HG03066 (cell line): ENCODE results near the gene ZKSCAN5.

Experiments
- ATAC-seq: cut with Tn5 transposase; IDR thresholded peaks from one replicate; pipeline ENCODE4 v1.9.1; 2021; ENCODE audit warnings: low read depth; ENCODE audit not compliant: unreplicated experiment

Gene ZKSCAN5

DNA sequence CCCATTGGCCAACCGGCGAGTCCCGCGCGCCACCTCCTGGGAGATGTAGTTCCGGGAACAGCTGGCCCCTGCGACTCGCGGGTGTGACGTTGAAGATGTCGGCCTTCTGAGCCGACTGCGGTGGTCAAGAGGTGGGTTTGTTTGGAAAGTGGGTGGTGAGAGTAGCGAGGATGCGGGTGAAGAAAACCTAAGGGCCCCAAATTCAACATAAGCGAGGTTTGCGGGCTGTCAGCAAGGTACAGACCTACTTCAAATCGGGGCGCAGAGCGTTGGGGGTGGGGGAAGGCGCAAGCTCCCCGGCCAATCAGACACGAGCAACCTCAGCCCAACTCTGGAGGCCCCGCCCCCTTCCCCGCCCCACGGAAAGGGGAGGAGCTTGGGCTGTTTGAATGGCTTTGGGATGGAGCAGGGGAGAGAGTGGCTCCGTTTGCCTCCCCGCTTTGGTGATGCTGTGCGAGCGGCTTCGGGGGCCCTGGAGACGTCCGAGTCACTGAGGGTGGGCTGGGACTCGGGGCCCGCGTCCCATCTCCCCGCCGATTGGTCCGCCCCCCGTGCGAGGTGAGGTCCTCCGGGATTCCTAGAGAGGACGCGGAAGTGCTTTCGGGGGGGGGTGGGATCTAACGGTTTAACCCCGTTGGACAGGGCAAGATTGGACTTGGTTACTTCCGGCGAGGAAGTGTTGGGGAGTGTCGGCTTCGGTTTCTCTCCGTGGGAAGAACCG lies at the start of gene ZKSCAN5:
ZKSCAN5 (plus strand) TSS at position 60 of the 721 bp plus-strand sequence. CDS start 1,383 bp downstream, outside the sequence.
- peak; percentile 70 for ATAC-seq

DNA sequence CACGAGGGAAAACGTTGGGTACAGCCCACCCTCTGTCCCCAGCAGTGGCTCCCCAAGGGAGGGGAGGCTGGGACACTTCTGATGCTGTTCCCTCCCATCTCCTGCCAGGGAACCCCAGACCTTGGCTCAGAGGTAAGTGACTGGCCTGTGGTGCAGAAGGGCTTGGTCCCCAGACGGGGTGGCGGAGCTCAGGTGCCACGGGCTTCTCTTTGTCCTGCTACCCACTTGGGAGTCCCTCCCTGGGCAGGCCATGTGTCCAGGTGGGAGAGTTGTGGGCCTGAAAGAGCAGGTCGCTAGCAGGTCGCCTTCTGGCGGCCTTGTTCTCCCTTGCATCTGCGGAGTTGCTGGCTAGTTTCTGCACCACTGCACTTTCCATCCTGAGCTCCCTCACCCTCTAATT lies 48.6 kb upstream of the ZKSCAN5 start:
- ATAC-seq, result no peak

DNA sequence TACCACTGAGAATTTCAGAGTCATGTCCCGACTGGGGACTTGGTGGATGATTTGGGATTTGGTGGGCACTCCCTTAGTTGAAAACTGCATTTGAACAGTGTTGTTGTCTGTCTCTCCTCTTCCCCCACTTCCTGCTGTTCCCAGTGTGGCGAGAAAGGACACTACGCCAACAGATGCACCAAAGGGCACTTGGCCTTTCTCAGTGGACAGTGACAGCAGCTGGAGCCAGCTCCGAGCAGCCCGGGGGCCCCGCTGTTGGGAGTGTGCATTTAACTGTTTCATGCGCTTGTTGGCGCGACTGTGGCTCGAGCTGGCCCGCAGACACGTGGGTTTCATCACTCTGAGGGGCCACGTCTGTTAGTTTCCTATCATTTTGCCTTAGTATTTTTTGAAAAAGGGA lies 48.2 kb upstream of the ZKSCAN5 start:
- ATAC-seq, result no peak

DNA sequence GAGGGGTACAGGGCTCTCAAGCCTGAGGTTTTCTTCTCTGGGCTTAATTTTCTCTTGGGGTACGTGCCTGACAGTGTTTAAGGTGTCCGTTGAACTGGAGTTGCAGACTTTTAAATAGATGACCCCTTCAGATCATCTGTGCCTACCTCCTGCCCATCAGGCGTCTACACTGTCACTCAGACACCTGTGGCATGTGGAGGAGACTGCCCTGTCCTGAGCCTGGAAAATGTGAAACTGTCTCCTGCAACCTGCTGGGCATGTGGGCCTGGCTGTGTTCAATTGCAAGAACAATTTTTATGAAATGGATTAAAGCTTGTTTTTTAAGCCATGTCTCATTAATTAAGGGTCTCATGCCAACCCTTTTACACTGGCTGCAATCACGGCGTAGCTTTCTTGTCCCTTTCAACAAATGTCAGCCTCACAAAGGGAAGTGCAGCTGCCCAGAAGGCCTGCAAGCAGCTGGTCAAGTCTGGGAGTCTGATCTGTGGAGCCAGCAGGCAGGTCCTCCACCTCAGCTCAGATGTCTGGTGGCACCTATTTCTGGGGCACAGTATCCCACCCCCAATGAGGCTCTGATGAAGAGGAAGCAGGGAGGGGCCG lies 47.3 kb upstream of the ZKSCAN5 start:
- no peak for ATAC-seq

DNA sequence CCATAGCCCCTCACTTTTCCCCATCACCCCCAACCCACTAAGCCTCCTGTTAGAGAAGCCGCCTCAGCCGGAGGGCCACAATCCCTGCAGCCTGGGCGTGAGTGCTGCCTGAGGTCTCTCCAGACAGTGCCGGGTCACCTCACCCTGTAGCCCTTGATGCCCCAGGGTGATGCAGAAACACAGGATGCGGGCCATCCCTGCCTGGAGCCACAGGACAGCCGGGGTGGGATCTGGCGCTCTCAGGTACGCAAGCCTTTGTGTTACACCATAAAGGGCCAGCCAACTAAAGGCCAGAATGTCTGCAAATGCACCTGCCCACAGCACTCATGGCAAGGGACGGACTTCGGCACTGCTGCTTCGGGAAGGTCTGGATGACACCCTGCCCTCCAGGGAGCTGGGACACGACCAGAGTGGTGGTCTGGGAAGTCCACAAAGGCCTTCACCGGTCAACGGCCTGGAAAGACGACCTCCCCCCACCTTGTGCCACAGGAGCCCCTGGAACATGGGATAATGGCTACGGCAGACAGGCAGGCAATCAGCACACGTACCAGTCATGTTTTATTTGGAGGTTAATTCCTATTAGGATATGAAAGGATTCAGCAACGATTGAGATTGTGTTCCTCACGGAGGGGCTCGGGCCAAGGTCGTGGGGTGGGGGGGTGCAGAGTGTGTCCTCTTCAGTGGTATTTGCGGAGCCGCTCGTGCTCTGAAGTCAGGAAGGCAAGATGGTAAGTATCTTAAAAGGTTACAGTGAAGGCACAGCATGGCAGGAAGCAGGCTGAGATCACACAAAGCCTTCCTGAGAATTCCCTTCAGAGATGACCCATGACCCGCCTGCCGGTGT lies 46.6 kb upstream of the ZKSCAN5 start:
- ATAC-seq, result no peak

DNA sequence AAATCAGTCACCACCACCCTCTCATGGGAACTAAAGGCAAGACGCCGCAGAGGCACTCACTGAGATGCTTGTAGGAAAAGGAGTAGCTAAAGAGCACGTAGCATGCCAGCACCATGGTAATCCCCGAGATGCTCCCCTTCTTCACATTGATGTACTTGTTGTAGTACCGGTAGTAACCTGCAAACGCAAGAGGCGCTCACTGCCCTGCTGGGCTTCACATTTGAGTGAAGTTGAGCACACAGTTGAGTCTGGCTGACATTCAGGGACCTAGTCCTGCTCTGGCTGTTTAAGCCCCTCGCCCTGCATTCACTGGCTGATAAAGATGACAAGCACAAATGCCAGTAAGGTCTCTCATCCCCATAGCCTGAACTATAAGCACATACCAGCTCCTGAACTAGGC lies 45.4 kb upstream of the ZKSCAN5 start:
- no peak for ATAC-seq

DNA sequence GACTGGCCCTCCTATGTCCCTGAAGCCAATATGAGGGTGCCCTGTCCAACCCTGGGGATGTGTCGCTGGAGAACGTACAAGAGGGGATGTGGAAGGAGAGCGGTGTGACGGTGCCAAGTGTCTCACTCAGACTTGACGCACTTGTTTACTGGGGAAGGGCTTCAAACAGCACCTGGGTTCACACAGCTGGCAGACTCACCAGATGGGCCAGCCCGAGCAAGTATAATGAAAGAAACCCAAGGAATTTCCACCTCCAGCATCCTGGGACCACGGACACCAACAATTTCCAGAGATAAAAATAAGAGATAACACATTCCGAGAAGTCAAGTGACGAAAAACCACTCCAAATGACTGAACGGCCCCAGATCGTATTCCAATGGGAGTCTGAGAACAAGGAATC lies 43.8 kb upstream of the ZKSCAN5 start:
- no peak for ATAC-seq

DNA sequence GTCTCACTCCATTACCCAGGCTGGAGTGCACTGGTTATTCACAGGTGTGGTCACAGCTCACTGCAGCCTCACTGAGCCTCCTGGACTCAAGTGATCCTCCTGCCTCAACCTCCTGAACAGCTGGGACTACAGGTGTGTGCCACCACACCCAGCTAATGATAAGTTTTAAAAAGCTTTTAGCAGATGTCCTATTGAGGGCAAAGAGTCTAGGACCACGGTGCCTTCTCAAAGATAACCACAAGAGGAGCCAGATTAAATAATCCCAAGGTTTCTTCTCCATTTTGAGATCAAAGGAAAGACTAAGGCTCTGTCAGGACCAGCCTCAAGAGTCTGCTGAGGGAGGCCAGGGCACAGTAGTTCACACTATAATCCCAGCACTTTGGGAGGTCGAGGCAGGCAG lies 43.2 kb upstream of the ZKSCAN5 start:
- ATAC-seq, result no peak

DNA sequence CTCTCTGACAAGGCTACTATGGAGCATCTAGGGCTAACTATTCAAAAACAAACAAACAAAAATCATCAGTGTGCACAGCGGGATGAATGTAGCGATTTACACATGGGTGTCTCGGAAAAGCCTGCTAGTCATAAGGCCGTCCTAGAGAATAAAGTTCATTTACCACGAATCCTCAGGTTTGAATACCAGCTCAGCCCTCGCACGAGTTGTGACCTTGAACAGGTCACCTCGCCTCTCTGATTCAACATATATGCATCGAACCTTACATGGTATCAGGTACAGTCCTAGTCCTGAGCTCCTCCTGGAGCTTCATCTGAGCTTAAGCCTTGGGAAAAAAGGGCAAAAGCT lies 39.1 kb upstream of the ZKSCAN5 start:
- no peak for ATAC-seq

DNA sequence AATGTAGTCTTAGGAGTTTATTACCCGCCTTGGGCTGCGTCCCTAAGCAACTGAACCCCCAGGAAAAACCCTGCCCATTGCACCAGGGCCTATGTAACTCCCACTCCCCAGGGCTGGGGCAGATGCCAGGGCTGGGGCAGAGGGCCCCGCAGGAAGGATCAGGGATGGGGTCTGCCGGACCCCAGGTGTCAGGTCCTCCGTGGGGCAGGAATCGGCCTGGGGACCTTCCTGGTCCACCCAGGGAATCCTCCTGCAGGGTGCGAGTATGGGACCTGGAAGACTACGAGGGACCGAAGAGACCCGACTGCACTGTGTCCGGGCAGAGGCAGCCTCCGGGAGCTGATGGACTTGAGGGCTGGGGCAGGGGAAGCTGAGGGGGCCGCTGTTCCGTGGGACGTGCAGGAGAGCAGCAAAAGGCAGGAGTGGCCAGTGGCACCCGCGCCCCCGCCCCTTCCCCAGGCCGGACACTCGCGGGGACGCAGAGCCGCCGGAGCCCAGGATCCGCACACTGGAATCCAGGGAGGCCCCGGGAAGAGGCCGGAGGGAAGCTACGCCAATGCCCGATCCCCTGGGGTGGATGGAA lies 36.0 kb upstream of the ZKSCAN5 start:
- no peak for ATAC-seq

DNA sequence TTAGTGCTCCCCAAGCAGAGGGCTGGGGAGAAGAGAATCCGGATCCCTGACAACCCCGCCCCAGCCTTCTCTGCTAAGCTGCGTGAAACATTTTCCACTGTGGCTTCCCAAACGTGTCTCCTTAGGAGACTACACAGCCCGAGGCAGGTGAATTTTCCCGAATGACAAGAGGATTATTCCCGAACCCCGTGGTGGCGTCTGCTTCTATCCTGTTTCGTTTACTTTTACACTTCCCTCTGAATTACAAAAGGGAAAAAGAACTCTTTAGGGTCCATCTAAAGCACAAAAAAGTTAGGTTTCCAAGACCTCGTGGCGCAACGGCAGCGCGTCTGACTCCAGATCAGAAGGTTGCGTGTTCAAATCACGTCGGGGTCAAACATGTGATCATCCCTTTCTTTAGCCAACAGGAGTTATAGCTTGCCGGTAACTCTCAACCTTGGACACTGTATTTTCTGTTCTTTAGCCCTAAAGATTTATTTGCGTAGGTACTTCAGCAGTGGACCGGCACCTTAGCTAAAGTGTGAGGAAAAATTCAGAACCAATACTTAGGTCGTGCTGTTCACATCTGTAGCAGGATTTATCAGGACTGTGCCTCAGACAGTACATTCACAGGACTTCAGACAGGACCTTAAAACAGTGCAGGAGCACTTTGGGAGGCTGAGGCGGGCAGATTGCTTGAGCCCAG lies 34.9 kb upstream of the ZKSCAN5 start:
- ATAC-seq, result no peak

DNA sequence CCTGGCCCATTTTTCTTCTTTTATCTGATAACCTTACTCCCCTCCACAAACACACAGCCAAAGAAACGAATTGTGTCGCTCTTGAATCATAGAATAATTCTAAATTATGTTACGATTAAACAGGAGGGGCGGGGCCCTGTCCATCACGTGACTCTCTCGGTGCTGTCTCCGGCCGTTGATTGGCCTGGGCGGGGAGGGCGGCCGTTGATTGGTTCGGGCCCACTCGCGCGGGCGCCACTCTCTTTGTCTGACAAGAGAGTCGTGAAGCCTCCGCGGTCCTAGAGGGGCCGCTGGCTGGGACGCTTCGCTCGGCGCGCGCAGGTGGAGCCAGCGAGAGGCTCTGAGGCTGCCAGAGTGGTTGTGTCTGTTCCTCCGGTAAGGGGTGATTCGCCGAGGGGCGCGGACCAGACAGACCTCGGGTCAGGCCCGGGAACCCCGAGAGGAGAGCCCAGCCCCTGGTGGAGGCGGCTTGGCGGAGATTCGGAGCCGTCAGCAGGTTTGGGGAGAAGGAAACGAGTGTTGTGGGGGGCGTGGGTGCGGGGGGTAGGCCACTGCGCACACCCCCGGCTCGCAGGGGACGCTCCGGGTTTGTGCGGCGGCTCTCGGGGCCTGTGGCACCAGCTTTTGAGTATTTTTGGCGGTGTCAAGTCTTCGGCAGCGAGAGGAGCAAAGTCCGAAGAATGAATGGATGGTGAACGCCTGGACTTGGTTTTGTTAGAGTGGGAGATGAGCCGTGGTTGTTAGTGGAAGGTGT lies 31.7 kb upstream of the ZKSCAN5 start, which contains the start of gene ZNF789:
ZNF789 (plus strand) TSS at position 330 of the 754 bp plus-strand sequence. CDS start 3,567 bp downstream, outside the sequence.
- peak; percentile 90 for ATAC-seq

DNA sequence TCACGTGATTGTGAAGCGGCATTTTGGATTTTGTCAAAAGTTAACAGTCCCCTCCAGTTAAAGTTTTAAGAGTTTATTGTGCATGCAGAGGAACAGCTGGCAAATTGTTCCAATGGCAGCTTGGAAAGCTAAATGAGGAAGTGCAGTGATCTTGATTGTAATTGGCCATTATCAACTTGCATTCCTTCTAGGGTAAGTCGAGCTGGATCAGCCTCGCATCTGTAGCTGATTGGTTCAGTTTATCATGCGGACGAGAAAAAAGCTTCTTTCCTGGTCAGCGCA lies 31.2 kb upstream of the ZKSCAN5 start:
- ATAC-seq, result no peak

DNA sequence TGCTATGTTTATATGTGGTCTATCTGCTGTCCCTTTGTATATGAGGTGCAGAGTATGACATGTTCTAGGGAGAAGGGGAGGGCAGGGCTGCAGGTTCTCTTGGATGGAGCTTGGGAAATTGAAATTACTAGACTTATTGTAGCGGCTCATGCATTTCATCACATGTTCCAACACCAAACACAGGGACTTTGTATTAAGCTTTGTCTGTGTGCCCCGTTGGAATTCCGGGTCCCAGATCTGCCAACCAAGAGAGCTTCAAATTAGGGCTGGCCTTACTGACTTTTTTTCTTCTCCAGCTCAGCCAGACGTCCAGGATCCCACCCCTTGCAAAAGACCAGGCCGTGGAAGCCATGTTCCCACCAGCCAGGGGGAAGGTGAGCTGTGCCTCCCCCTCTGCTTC lies 28.4 kb upstream of the ZKSCAN5 start:
- no peak for ATAC-seq

DNA sequence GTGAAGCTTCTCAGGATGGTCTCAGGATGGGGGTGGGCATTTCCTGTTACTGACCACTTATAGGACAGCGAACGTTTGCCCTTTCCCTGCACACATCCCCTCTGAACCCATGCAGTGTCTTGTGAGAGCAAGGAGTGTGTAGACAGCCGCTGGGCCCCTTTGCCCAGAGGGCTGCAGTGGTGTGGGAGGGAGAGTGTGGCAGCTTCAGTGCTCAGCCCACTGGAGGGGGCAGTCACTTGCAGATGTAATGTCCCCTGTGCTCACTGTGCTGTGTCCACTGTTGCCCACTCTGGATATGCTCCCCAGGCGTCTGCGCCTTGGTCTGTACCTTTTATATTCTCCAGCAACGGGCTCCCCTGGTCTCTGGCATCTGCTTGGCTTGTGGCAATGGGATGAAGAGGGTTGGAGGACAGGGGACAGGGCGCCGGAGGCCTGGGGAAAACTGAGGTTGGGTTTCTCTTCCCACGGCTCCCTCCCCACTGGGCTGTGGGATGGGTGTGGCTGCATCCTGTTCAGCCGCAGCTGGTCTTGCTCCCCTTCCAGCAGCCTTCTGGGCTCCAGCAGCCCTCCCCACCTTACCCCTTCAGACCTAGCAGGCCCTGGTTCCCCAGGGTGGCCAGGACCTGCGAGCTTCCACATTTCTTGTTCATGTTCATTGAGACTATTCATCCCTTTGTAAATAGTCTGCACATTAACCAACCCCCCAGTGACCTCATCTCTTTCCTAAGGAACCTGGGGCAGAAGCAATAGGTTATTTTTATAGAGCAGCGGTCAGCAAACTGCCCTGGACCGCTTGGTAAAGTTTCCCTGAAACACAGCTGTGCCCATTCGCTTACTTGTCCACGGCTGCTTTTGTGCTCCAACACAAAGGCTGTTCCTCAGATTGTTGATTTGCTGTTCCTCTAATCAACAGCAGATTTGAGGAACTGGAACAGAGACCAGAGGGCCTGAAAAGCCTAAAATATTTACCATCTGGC lies 25.7 kb upstream of the ZKSCAN5 start:
- ATAC-seq, result no peak

DNA sequence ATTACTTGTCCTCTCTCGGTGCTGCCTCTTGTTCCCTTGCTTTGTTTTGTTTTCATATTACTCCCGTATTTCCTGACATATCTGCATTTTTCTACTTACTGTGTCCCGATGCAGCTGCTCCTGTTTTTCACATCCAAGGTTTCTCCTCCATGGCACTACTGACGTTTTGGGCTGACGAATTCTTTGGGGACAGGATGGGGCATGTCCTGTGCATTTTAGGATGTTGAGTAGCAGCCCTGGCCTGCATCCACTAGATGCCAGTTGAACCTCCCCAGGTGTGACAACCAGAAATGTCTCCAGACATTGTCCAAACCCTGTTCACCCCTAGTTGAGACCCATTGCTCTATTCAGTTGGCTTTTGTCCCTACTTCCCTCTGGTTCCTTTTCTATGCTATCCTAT lies 19.4 kb upstream of the ZKSCAN5 start:
- no peak for ATAC-seq

DNA sequence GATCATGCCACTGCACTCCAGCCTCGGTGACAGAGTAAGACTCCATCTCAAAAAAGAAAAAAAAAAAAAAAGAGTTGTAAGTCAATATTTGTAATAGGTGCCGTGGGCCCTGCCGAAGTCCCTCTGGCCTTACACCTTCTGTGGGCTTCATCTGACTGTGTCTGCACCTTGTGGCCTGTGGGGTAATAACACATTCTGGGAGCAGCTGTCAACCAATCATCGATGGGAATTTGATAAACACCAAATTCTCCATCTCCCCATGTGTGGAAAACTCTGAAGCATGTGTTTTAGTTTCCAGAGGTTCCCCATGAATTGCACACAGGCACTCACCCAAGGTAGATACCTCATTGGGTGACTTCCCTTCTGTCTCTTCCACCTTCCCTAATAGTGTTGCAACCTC lies 15.2 kb upstream of the ZKSCAN5 start:
- no peak for ATAC-seq

DNA sequence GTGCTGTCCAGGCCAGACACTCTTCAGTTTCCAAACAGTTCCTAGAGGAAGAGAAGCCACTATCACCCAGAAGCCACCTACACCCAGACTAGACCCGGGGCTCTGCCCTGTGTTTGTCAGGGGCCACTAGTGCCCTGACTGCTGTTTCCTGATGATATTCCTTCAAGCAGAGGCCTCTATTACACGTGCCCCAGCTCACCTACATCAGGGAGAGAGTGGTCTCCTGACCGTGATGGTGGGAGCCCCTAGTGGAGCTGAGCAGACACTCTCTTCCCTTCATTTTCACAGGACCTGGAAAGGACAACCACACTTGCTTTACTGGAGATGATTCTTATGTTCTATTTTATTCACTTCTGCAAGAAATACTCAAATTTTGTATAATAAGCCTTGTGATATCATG lies 13.6 kb upstream of the ZKSCAN5 start:
- ATAC-seq, result no peak

DNA sequence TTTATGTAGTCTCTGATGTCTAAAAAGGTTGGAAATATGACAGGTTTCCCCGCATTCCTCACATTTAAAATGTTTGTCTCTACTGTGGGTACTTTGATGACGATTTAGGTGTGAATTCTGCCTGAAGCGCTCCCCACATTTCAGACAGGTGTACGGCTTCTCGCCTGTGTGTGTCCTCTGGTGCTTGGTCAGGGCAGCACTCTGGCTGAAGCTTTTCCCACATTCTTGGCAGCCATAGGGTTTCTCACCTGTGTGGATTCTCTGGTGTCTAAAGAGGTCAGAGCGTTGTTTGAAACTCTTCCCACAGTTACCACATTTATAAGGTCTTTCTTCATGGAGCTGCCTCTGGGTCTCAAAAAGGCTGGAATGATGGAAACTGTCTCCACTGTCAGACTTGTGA lies 10.6 kb upstream of the ZKSCAN5 start:
- ATAC-seq, result no peak
